Activated naive CD4-positive, alpha-beta T cell treated with anti-CD3 and anti-CD28 coated beads, Interleukin-2, amount 50 U/mL, for 24 hours (primary cell): ENCODE results near the gene IKBKE.
A peak's percentile ranks its signal among the peaks of the same experiment; 100 is the strongest.

Experiments
- H3K27ac Mint-ChIP-seq: one replicate; pipeline ENCODE4 v1.8.0; 2021; ENCODE audit warnings: mild to moderate bottlenecking, mixed read lengths
- H3K27me3 Mint-ChIP-seq: one replicate; pipeline ENCODE4 v1.8.0; 2021; ENCODE audit warnings: mixed read lengths
- H3K36me3 Mint-ChIP-seq: one replicate; pipeline ENCODE4 v1.8.0; 2021; ENCODE audit warnings: mixed read lengths
- H3K4me1 Mint-ChIP-seq: one replicate; pipeline ENCODE4 v1.8.0; 2021; ENCODE audit warnings: mixed read lengths
- H3K4me3 Mint-ChIP-seq: one replicate; pipeline ENCODE4 v1.8.0; 2021; ENCODE audit warnings: mild to moderate bottlenecking, mixed read lengths
- H3K9me3 Mint-ChIP-seq: one replicate; pipeline ENCODE4 v1.8.0; 2021; ENCODE audit warnings: mixed read lengths

IKBKE gene

GRCh38 chr1:206493279-206493678, 23.0 kb downstream of the IKBKE start:
- H3K4me1 Mint-ChIP-seq, result no peaks in the 10 kb centered on the region
- peaks cover 4% of the 10 kb centered on the region for H3K36me3 Mint-ChIP-seq
- no peak overlapping the region for H3K4me3 Mint-ChIP-seq
- no peaks in the 10 kb centered on the region for H3K27me3 Mint-ChIP-seq
- no peak overlapping the region for H3K27ac Mint-ChIP-seq
- no peaks in the 10 kb centered on the region for H3K9me3 Mint-ChIP-seq

- Mint-ChIP-seq H3K4me1 (no peaks in the 10 kb centered on the region), H3K36me3 (peaks cover 2% of the 10 kb centered on the region), H3K4me3 (no peak overlapping the region), H3K27me3 (no peaks in the 10 kb centered on the region), H3K9me3 (no peaks in the 10 kb centered on the region), H3K27ac (no peak overlapping the region)
Measured at GRCh38 chr1:206495011-206495461, 24.8 kb downstream of the IKBKE start.

GRCh38 chr1:206495493-206496046, 25.3 kb downstream of the IKBKE start:
- Mint-ChIP-seq H3K4me1 (no peaks in the 10 kb centered on the region), H3K9me3 (no peaks in the 10 kb centered on the region), H3K36me3 (peaks cover 2% of the 10 kb centered on the region), H3K4me3 (no peak overlapping the region), H3K27ac (no peak overlapping the region), H3K27me3 (no peaks in the 10 kb centered on the region)

- no peaks in the 10 kb centered on the region for H3K4me1 Mint-ChIP-seq
- H3K27ac Mint-ChIP-seq, result peak overlapping the region; percentile 49
- H3K36me3 Mint-ChIP-seq, result peaks cover 2% of the 10 kb centered on the region
- H3K9me3 Mint-ChIP-seq, result no peaks in the 10 kb centered on the region
- H3K4me3 Mint-ChIP-seq, result no peak overlapping the region
- no peaks in the 10 kb centered on the region for H3K27me3 Mint-ChIP-seq
Measured at GRCh38 chr1:206496131-206496793, 26.0 kb downstream of the IKBKE start.

- Mint-ChIP-seq H3K9me3 (no peaks in the 10 kb centered on the region), H3K4me1 (no peaks in the 10 kb centered on the region), H3K4me3 (no peak overlapping the region), H3K27ac (peak overlapping the region; percentile 33), H3K36me3 (no peaks in the 10 kb centered on the region), H3K27me3 (no peaks in the 10 kb centered on the region)
Measured at GRCh38 chr1:206497363-206497762, 27.1 kb downstream of the IKBKE start.

- no peaks in the 10 kb centered on the region for H3K36me3 Mint-ChIP-seq
- H3K27ac Mint-ChIP-seq, result peak overlapping the region; percentile 52
Measured at GRCh38 chr1:206497774-206498173, 27.5 kb downstream of the IKBKE start.

GRCh38 chr1:206498685-206499084, 28.4 kb downstream of the IKBKE start:
- Mint-ChIP-seq H3K27ac (peak overlapping the region; percentile 68), H3K4me1 (peaks cover 6% of the 10 kb centered on the region), H3K9me3 (no peaks in the 10 kb centered on the region), H3K4me3 (no peak overlapping the region), H3K27me3 (no peaks in the 10 kb centered on the region), H3K36me3 (no peaks in the 10 kb centered on the region)

More at GRCh38 chr1:206497774-206498173, 27.5 kb downstream of the IKBKE start:
- Mint-ChIP-seq H3K4me3 (no peak overlapping the region), H3K27me3 (no peaks in the 10 kb centered on the region), H3K4me1 (no peaks in the 10 kb centered on the region), H3K9me3 (no peaks in the 10 kb centered on the region)

GRCh38 chr1:206500046-206500445, 29.8 kb downstream of the IKBKE start:
- peaks cover 17% of the 10 kb centered on the region for H3K4me1 Mint-ChIP-seq
- no peaks in the 10 kb centered on the region for H3K9me3 Mint-ChIP-seq
- H3K27me3 Mint-ChIP-seq, result no peaks in the 10 kb centered on the region
- H3K36me3 Mint-ChIP-seq, result no peaks in the 10 kb centered on the region
- no peak overlapping the region for H3K27ac Mint-ChIP-seq
- no peak overlapping the region for H3K4me3 Mint-ChIP-seq

- Mint-ChIP-seq H3K36me3 (no peaks in the 10 kb centered on the region), H3K27ac (no peak overlapping the region)
Measured at GRCh38 chr1:206501881-206502280, 31.6 kb downstream of the IKBKE start.

GRCh38 chr1:206502403-206502802, 32.1 kb downstream of the IKBKE start:
- H3K4me1 Mint-ChIP-seq, result peaks cover 30% of the 10 kb centered on the region
- H3K4me3 Mint-ChIP-seq, result no peak overlapping the region
- no peaks in the 10 kb centered on the region for H3K27me3 Mint-ChIP-seq
- H3K36me3 Mint-ChIP-seq, result no peaks in the 10 kb centered on the region
- no peak overlapping the region for H3K27ac Mint-ChIP-seq
- no peaks in the 10 kb centered on the region for H3K9me3 Mint-ChIP-seq

More at GRCh38 chr1:206501881-206502280, 31.6 kb downstream of the IKBKE start:
- Mint-ChIP-seq H3K4me3 (no peak overlapping the region), H3K4me1 (peaks cover 30% of the 10 kb centered on the region), H3K9me3 (no peaks in the 10 kb centered on the region), H3K27me3 (no peaks in the 10 kb centered on the region)

- Mint-ChIP-seq H3K27ac (no peak overlapping the region), H3K4me3 (no peak overlapping the region), H3K4me1 (peaks cover 30% of the 10 kb centered on the region), H3K9me3 (no peaks in the 10 kb centered on the region), H3K27me3 (no peaks in the 10 kb centered on the region), H3K36me3 (no peaks in the 10 kb centered on the region)
Measured at GRCh38 chr1:206502812-206503211, 32.5 kb downstream of the IKBKE start.

- H3K4me1 Mint-ChIP-seq, result peaks cover 36% of the 10 kb centered on the region
- H3K36me3 Mint-ChIP-seq, result no peaks in the 10 kb centered on the region
- peaks cover 2% of the 10 kb centered on the region for H3K27me3 Mint-ChIP-seq
- no peak overlapping the region for H3K4me3 Mint-ChIP-seq
- peak overlapping the region; percentile 36 for H3K27ac Mint-ChIP-seq
- no peaks in the 10 kb centered on the region for H3K9me3 Mint-ChIP-seq
Measured at GRCh38 chr1:206503591-206504362, 33.5 kb downstream of the IKBKE start.

- peaks cover 40% of the 10 kb centered on the region for H3K4me1 Mint-ChIP-seq
- no peaks in the 10 kb centered on the region for H3K36me3 Mint-ChIP-seq
- H3K27ac Mint-ChIP-seq, result peak overlapping the region; percentile 36
- no peak overlapping the region for H3K4me3 Mint-ChIP-seq
- H3K9me3 Mint-ChIP-seq, result no peaks in the 10 kb centered on the region
- peaks cover 5% of the 10 kb centered on the region for H3K27me3 Mint-ChIP-seq
Measured at GRCh38 chr1:206504363-206504713, 34.1 kb downstream of the IKBKE start.

GRCh38 chr1:206505702-206506355, 35.6 kb downstream of the IKBKE start:
- Mint-ChIP-seq H3K27ac (no peak overlapping the region), H3K4me3 (peak overlapping the region; percentile 75), H3K9me3 (no peaks in the 10 kb centered on the region), H3K36me3 (no peaks in the 10 kb centered on the region), H3K27me3 (peaks cover 5% of the 10 kb centered on the region), H3K4me1 (peaks cover 40% of the 10 kb centered on the region)

- no peaks in the 10 kb centered on the region for H3K36me3 Mint-ChIP-seq
- H3K27ac Mint-ChIP-seq, result no peak overlapping the region
- H3K9me3 Mint-ChIP-seq, result no peaks in the 10 kb centered on the region
- peaks cover 5% of the 10 kb centered on the region for H3K27me3 Mint-ChIP-seq
- peak overlapping the region; percentile 75 for H3K4me3 Mint-ChIP-seq
- H3K4me1 Mint-ChIP-seq, result peaks cover 40% of the 10 kb centered on the region
Measured at GRCh38 chr1:206506405-206507283, 36.4 kb downstream of the IKBKE start.
